HCT116 (cell line): Measurements from ENCODE around the gene MAP3K5. TPM values are rescaled to one million over a fixed set of nuclear protein-coding genes. Genes with fewer than 3 reads are reported as not detected.

ENCODE experiments used
- ATAC-seq: fragments of 200-7000 bp; cut with Tn5 transposase; 2 replicates; pipeline ENCODE4 v1.9.1; 2020; ENCODE audit warnings: mild to moderate bottlenecking, moderate library complexity
- BruUV-seq: library from RNA; stranded (reverse); fragments of 400-500 nt; replicated peaks from 2 replicates; lab custom pipeline; 2021; lab: Mats Ljungman, UMichigan
- CTCF ChIA-PET: fragments of 300-600 bp; sonication (Branson Sonifier 250); formaldehyde crosslinking; loops from one replicate; lab custom pipeline; 2021; ENCODE audit warnings: antibody characterized with exemption; lab: Charles Lee
- POLR2A ChIA-PET: fragments of 300-600, 350-600 bp; sonication (Branson Sonifier 250); formaldehyde crosslinking; loops from one replicate; lab custom pipeline; 2021; ENCODE audit warnings: antibody characterized with exemption; lab: Charles Lee
- RAD21 ChIA-PET, 2 experiments: fragments of 300-600 bp; sonication (Branson Sonifier 250); formaldehyde crosslinking; loops; one replicate each; lab custom pipeline; 2023; ENCODE audit warnings: low total read pairs in 2 of 2; ENCODE audit not compliant: uncharacterized antibody in 2 of 2, unreplicated experiment in 2 of 2, low non-redundant PET in 1 of 2; lab: Charles Lee
- DNase-seq: peaks from one replicate; pipeline ENCODE4 v3.0.0-alpha.2; 2010; ENCODE audit warnings: low read depth, low spot score
- H2AFZ ChIP-seq: fragments of 200-600 bp; shearing (Covaris generic), sonication (generic); 2 replicates; pipeline ENCODE4 v1.6.1; 2017; ENCODE audit warnings: low read depth, mixed run types, mixed read lengths, antibody characterized with exemption, low read length; ENCODE audit not compliant: poor library complexity, severe bottlenecking
- H3K27ac ChIP-seq: 2 replicates; pipeline ENCODE4 v1.5.1; 2012; ENCODE audit warnings: low read depth, low read length
- H3K27me3 ChIP-seq: fragments of 200-600 bp; sonication (generic); 2 replicates; pipeline ENCODE4 v1.6.1; 2016; ENCODE audit warnings: mixed run types, low read length, mixed read lengths; ENCODE audit not compliant: insufficient read depth
- H3K36me3 ChIP-seq, 2 experiments: fragments of 200-500 bp in 1 of 2; fragments of 200-600 bp in 1 of 2; sonication (Bioruptor generic) in 1 of 2; sonication (generic) in 1 of 2; 2 replicates each; pipeline versions ENCODE4 v1.5.1 to v1.6.1; 2014 to 2016; ENCODE audit warnings: low read length in 2 of 2, inconsistent platforms in 1 of 2, mixed read lengths in 1 of 2, mixed run types in 1 of 2; ENCODE audit not compliant: insufficient read depth in 2 of 2, control insufficient read depth in 1 of 2
- H3K4me1 ChIP-seq, 2 experiments: fragments of 200-600 bp in 1 of 2; sonication (generic) in 1 of 2; 2 replicates each; pipeline versions ENCODE4 v1.5.1 to v1.6.1; 2012 to 2017; ENCODE audit warnings: low read length in 2 of 2, inconsistent platforms in 1 of 2, mild to moderate bottlenecking in 1 of 2, mixed read lengths in 1 of 2, mixed run types in 1 of 2, moderate library complexity in 1 of 2; ENCODE audit not compliant: insufficient read depth in 2 of 2, control insufficient read depth in 1 of 2
- H3K4me2 ChIP-seq: fragments of 200-600 bp; sonication (generic); 2 replicates; pipeline ENCODE4 v1.6.1; 2017; ENCODE audit warnings: mixed run types, low read length, mixed read lengths
- H3K4me3 ChIP-seq, 2 experiments: fragments of 200-600 bp in 1 of 2; sonication (generic) in 1 of 2; replicated peaks in 1 of 2; 2 replicates each; pipeline ENCODE4 v1.5.1; 2011 to 2016; ENCODE audit warnings: low read length in 2 of 2, control low read depth in 1 of 2, low read depth in 1 of 2, mild to moderate bottlenecking in 1 of 2, mixed read lengths in 1 of 2, mixed run types in 1 of 2
- H3K79me2 ChIP-seq: fragments of 200-600 bp; sonication (generic); 2 replicates; pipeline ENCODE4 v1.6.1; 2017; ENCODE audit warnings: mild to moderate bottlenecking, mixed run types, low read length, moderate library complexity, mixed read lengths; ENCODE audit not compliant: insufficient read depth
- H3K9ac ChIP-seq: fragments of 200-600 bp; sonication (generic); 2 replicates; pipeline ENCODE4 v1.6.1; 2016; ENCODE audit warnings: low read length, mixed read lengths
- H3K9me2 ChIP-seq: fragments of 200-600 bp; sonication (generic), shearing (Covaris generic); 2 replicates; pipeline ENCODE4 v1.6.1; 2017; ENCODE audit warnings: mixed run types, mild to moderate bottlenecking, moderate library complexity; ENCODE audit not compliant: insufficient read depth
- H3K9me3 ChIP-seq, 2 experiments: fragments of 200-500 bp in 1 of 2; fragments of 200-600 bp in 1 of 2; sonication (Bioruptor generic) in 1 of 2; sonication (generic) in 1 of 2; 2 replicates each; pipeline ENCODE4 v1.6.1; 2014 to 2017; ENCODE audit warnings: low read length in 2 of 2, mixed read lengths in 2 of 2, inconsistent platforms in 1 of 2, low read depth in 1 of 2, mild to moderate bottlenecking in 1 of 2, mixed run types in 1 of 2, moderate library complexity in 1 of 2; ENCODE audit not compliant: control insufficient read depth in 1 of 2, insufficient read depth in 1 of 2
- H4K20me1 ChIP-seq: fragments of 200-600 bp; sonication (generic), shearing (Covaris generic); 2 replicates; pipeline ENCODE4 v1.6.1; 2017; ENCODE audit warnings: mixed run types, mild to moderate bottlenecking, moderate library complexity; ENCODE audit not compliant: insufficient read depth
- CTCF ChIP-seq, 3 experiments: fragments of 200-600 bp in 1 of 3; sonication (generic) in 1 of 3; IDR thresholded peaks in 2 of 3; conservative IDR thresholded peaks in 1 of 3; 2 replicates each; pipeline ENCODE4 v1.5.1; 2012 to 2017; ENCODE audit warnings: low read depth in 2 of 3, low read length in 2 of 3, antibody characterized with exemption in 1 of 3, borderline replicate concordance in 1 of 3, control low read depth in 1 of 3, mild to moderate bottlenecking in 1 of 3, mixed read lengths in 1 of 3, mixed run types in 1 of 3, moderate library complexity in 1 of 3; ENCODE audit not compliant: insufficient read depth in 1 of 3
- ELF1 ChIP-seq: IDR thresholded peaks from 2 replicates; pipeline ENCODE4 v1.6.1; 2012; ENCODE audit warnings: low read depth, borderline replicate concordance
- EZH2 ChIP-seq: fragments of 200-600 bp; sonication (generic); IDR thresholded peaks from 2 replicates; pipeline ENCODE4 v1.6.1; 2017; ENCODE audit warnings: antibody characterized with exemption, mixed run types
- EZH2phosphoT487 ChIP-seq: fragments of 200-600 bp; IDR thresholded peaks from 2 replicates; pipeline ENCODE4 v1.6.1; 2018; ENCODE audit warnings: antibody characterized with exemption, borderline replicate concordance
- JUND ChIP-seq: IDR thresholded peaks from 2 replicates; pipeline ENCODE4 v1.6.1; 2012
- MAX ChIP-seq: IDR thresholded peaks from 2 replicates; pipeline ENCODE4 v1.6.1; 2012
- POLR2A ChIP-seq: IDR thresholded peaks from 2 replicates; pipeline ENCODE4 v1.7.0; 2011; ENCODE audit warnings: borderline replicate concordance; ENCODE audit not compliant: insufficient read depth, insufficient read length; ENCODE audit errors: extremely low read depth
- SIN3A ChIP-seq: IDR thresholded peaks from 2 replicates; pipeline ENCODE4 v1.6.1; 2012; ENCODE audit warnings: low read depth
- ZBTB33 ChIP-seq: IDR thresholded peaks from 2 replicates; pipeline ENCODE4 v1.6.1; 2011; ENCODE audit warnings: mild to moderate bottlenecking, low read length, moderate library complexity; ENCODE audit not compliant: insufficient replicate concordance; ENCODE audit errors: extremely low read depth
- intact Hi-C: fragments of 100-400 bp; cut with micrococcal nuclease; formaldehyde crosslinking; loops from 2 replicates; pipeline ENCODE4 v1.10.0; 2022
- total RNA-seq: library from RNA; stranded (reverse); gene quantifications from one replicate; pipeline ENCODE4 v1.2.1, GENCODE V29; 2021; ENCODE audit not compliant: unreplicated experiment

MAP3K5 gene
- total RNA-seq, 1 experiment from 2014 or later: 11.8 TPM

- Histone ChIP-seq H3K9me2 (no peaks in the 10 kb centered on the region), H3K4me2 (no peak overlapping the region), H3K9ac (no peak overlapping the region), H3K27me3 (no peaks in the 10 kb centered on the region), H2AFZ (no peak overlapping the region), H3K4me3 (no peak overlapping the region), H3K9me3 (no peaks in the 10 kb centered on the region), H4K20me1 (no peaks in the 10 kb centered on the region), H3K36me3 (no peaks in the 10 kb centered on the region), H3K79me2 (peaks cover 23% of the 10 kb centered on the region; the same call in 1 of the 2 replicates), H3K27ac (no peak overlapping the region), H3K4me1 (peaks cover 16 to 24% of the 10 kb centered on the region in 2 experiments)
- ChIA-PET POLR2A (no interaction called here), CTCF (no interaction called here), RAD21 (no interaction called here)
- no peak for ATAC-seq
- intact Hi-C loops: no loop called here
- DNase-seq: no peak
- TF ChIP-seq EZH2phosphoT487 (no peak), JUND (no peak), CTCF (IDR thresholded peaks at IDR 0.05 in 2 of 3, conservative IDR thresholded peaks at IDR 0.05 in 1 of 3; ENCODE audit: borderline replicate concordance in 1 of 3, insufficient read depth in 1 of 3, low read depth in 2 of 3, low read length in 2 of 3) (no peak), EZH2 (no peak), ZBTB33 (no peak), ELF1 (no peak), SIN3A (no peak), POLR2A (no peak), MAX (no peak)
- BruUV-seq: no TSS peak
These were observed 19.4 kb downstream of the MAP3K5 start for GRCh38 chr6:136772685-136773472.
